ENCODE data around the gene MIS18A.
"Not testable (repeated sequence)": the region's sequence is repeated elsewhere in the genome, so short reads cannot be mapped to it uniquely, and the experiment has no call there.

Gene MIS18A

DNA sequence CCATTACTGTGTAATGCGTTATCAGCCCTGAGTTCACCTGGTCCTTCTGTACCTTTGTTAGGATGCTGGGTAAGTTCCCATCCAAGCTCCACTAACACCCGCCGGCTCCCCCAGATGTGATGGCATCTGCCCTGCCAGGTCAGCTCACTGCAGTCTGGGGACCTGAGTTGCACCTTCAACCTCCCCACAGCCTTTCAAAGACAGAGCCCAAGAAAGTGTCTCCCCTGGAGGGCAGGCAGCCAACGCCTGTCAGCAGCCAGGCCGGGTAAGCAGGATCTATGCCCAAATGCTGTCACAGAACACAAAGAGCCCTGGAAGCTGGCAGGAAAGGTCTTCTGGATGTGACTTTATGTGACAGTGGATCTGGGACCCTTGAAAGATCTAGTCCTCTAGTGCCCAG is 33.5 kb upstream of the MIS18A start:
- Histone ChIP-seq H3K4me3 (ENCODE audit: insufficient read length, low read depth) (no peak overlapping the region), H3K4me1 (ENCODE audit: insufficient read depth, insufficient read length) (peaks cover 9% of the 10 kb centered on the region), H3K9me3 (ENCODE audit: insufficient read depth, low read length) (no peaks in the 10 kb centered on the region), H3K9ac (ENCODE audit: insufficient read length, low read depth) (no peak overlapping the region), H3K36me3 (ENCODE audit: insufficient read depth, insufficient read length, low read length) (peaks cover 79% of the 10 kb centered on the region), H3K27me3 (ENCODE audit: insufficient read depth, insufficient read length) (no peaks in the 10 kb centered on the region)
- no peak for DNase-seq (ENCODE audit: low read depth, low spot score)
- TF ChIP-seq YY1 (IDR thresholded peaks at IDR 0.05; ENCODE audit: insufficient read depth, insufficient read length): no peak
- TF ChIP-seq ZNF274 (IDR thresholded peaks at IDR 0.05; ENCODE audit: low read depth, low read length): no peak
- TF ChIP-seq SUZ12 (IDR thresholded peaks at IDR 0.05; ENCODE audit: extremely low read depth, insufficient read depth, insufficient read length): no peak

DNA sequence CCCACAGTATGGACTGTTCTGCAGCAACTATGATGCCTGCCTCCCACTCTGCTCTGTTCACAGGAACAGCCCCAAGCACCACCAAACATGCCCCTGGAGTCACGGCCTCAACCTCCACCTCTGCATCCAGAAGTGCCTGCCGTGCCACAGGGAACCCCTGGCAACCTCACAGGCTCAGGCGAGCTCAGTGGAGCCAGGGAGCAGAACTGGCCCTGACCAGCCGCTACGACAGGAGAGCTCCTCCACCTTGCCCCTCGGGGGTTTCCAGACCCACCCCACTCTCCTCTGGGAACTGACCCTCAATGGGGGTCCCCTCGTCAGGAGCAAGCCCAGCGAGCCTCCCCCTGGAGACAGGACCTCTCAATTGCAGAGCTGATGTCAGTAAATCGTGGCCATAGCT is 32.8 kb upstream of the MIS18A start:
- Histone ChIP-seq H3K36me3 (ENCODE audit: insufficient read depth, insufficient read length, low read length) (peaks cover 77% of the 10 kb centered on the region), H3K9me3 (ENCODE audit: insufficient read depth, low read length) (no peaks in the 10 kb centered on the region), H3K27me3 (ENCODE audit: insufficient read depth, insufficient read length) (no peaks in the 10 kb centered on the region), H3K4me3 (ENCODE audit: insufficient read length, low read depth) (no peak overlapping the region), H3K9ac (ENCODE audit: insufficient read length, low read depth) (no peak overlapping the region), H3K4me1 (ENCODE audit: insufficient read depth, insufficient read length) (peaks cover 8% of the 10 kb centered on the region)
- DNase-seq (ENCODE audit: low read depth, low spot score): no peak
- no peak for TF ChIP-seq ZNF274 (IDR thresholded peaks at IDR 0.05; ENCODE audit: low read depth, low read length)
- no peak for TF ChIP-seq YY1 (IDR thresholded peaks at IDR 0.05; ENCODE audit: insufficient read depth, insufficient read length)
- no peak for TF ChIP-seq SUZ12 (IDR thresholded peaks at IDR 0.05; ENCODE audit: extremely low read depth, insufficient read depth, insufficient read length)

DNA sequence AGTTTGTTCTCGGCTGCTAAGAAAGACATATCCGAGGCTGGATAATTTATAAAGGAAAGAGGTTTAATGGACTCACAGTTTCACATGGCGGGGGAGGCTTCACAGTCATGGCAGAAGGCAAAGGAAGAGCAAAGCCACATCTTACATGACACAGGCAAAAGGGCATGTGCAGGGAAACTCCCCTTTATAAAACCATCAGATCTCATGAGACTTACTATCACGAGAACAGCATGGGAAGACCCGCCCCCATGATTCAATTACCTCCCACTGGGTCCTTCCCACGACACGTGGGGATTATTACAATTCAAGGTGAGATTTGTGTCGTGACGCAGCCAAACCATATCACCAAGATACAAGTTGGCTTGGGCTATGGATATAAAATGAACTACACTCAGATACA is 32.1 kb upstream of the MIS18A start:
- H3K9me3 ChIP-seq (ENCODE audit: insufficient read depth, low read length): not testable (repeated sequence)
- H3K36me3 ChIP-seq (ENCODE audit: insufficient read depth, insufficient read length, low read length): peaks cover 73% of the 10 kb centered on the region

DNA sequence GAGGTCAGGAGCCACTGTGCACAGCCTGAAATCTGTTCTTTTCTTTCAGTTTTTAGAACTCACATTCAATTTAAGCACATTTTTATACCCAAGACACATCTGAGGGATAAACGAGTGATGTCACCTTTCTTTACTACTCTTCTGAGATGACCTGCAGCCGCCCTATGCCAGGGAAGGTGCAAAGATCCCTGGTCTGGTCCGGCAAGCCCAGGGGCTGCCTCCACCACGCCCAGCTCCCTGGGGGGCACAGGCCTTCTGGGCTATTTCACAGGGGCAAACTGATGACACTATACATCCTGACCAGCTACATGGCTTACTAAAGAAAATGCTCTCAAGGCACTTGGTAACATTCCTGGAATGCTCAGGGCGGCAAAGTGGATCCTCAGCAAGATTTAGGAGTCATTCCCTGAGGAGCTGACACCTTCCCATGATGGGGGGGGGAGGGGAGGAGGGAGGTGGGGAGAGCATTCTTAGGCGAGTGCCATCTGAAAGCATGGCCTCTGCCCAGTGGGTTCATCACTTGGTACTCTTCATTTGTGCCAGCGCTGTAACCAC is 31.1 kb upstream of the MIS18A start:
- no peak for DNase-seq (ENCODE audit: low read depth, low spot score)
- Histone ChIP-seq H3K9ac (ENCODE audit: insufficient read length, low read depth) (no peak overlapping the region), H3K27me3 (ENCODE audit: insufficient read depth, insufficient read length) (no peaks in the 10 kb centered on the region), H3K9me3 (ENCODE audit: insufficient read depth, low read length) (no peaks in the 10 kb centered on the region), H3K36me3 (ENCODE audit: insufficient read depth, insufficient read length, low read length) (peaks cover 64% of the 10 kb centered on the region), H3K4me1 (ENCODE audit: insufficient read depth, insufficient read length) (peaks cover 4% of the 10 kb centered on the region), H3K4me3 (ENCODE audit: insufficient read length, low read depth) (no peak overlapping the region)
- TF ChIP-seq YY1 (IDR thresholded peaks at IDR 0.05; ENCODE audit: insufficient read depth, insufficient read length): no peak
- TF ChIP-seq ZNF274 (IDR thresholded peaks at IDR 0.05; ENCODE audit: low read depth, low read length): no peak
- no peak for TF ChIP-seq SUZ12 (IDR thresholded peaks at IDR 0.05; ENCODE audit: extremely low read depth, insufficient read depth, insufficient read length)

More for the DNA sequence above, 32.1 kb upstream of the MIS18A start:
- DNase-seq (ENCODE audit: low read depth, low spot score); H3K4me1 ChIP-seq (ENCODE audit: insufficient read depth, insufficient read length); H3K4me3 ChIP-seq (ENCODE audit: insufficient read length, low read depth); H3K9ac ChIP-seq (ENCODE audit: insufficient read length, low read depth); H3K27me3 ChIP-seq (ENCODE audit: insufficient read depth, insufficient read length): not testable (repeated sequence)

DNA sequence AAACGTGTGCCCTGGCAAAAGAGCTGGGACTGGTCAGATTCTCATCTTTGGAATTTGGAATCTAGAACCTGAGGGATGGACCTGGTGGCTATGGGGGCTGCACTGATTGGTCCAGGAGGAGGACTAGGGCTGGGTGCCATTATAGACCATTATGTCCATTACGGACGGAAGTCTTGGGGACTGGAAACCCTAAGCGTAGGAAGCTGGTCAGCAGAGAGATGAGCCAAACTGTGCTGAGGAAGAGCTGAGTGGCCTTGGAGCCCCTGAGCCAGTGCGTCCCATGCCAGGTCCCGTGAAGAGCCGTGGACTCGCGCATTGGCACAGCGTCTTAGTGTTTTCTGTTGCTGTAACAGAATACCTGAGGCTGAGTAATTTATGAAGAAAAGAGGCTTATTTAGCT is 29.8 kb upstream of the MIS18A start:
- TF ChIP-seq SUZ12 (IDR thresholded peaks at IDR 0.05; ENCODE audit: extremely low read depth, insufficient read depth, insufficient read length) (no peak), YY1 (IDR thresholded peaks at IDR 0.05; ENCODE audit: insufficient read depth, insufficient read length) (no peak), ZNF274 (IDR thresholded peaks at IDR 0.05; ENCODE audit: low read depth, low read length) (no peak)
- Histone ChIP-seq H3K36me3 (ENCODE audit: insufficient read depth, insufficient read length, low read length) (peaks cover 52% of the 10 kb centered on the region), H3K9me3 (ENCODE audit: insufficient read depth, low read length) (no peaks in the 10 kb centered on the region), H3K4me1 (ENCODE audit: insufficient read depth, insufficient read length) (peaks cover 4% of the 10 kb centered on the region), H3K27me3 (ENCODE audit: insufficient read depth, insufficient read length) (no peaks in the 10 kb centered on the region), H3K9ac (ENCODE audit: insufficient read length, low read depth) (no peak overlapping the region), H3K4me3 (ENCODE audit: insufficient read length, low read depth) (no peak overlapping the region)
- no peak for DNase-seq (ENCODE audit: low read depth, low spot score)

DNA sequence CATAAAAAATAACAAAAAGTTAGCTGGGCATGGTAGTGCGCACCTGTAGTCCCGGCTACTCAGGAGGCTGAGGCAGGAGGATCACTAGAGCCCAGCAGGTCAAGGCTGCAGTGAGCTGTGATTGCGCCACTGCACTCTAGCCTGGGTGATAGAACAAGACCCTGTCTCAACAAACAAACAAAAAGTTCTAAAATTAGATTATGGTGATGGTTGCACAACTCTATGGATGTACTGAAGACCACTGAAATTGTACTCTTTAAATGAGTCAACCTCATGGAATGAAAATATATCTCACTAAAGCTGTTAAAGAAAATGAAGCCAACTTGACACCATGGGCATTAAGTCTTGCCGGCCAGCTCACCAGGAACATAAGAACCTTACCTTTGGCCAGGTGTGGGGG is 28.9 kb upstream of the MIS18A start:
- H3K36me3 ChIP-seq (ENCODE audit: insufficient read depth, insufficient read length, low read length): peaks cover 45% of the 10 kb centered on the region
- H3K4me1 ChIP-seq (ENCODE audit: insufficient read depth, insufficient read length): peaks cover 4% of the 10 kb centered on the region
- H3K4me3 ChIP-seq (ENCODE audit: insufficient read length, low read depth): no peak overlapping the region
- H3K9me3 ChIP-seq (ENCODE audit: insufficient read depth, low read length): no peaks in the 10 kb centered on the region
- TF ChIP-seq ZNF274 (IDR thresholded peaks at IDR 0.05; ENCODE audit: low read depth, low read length): no peak
- TF ChIP-seq SUZ12 (IDR thresholded peaks at IDR 0.05; ENCODE audit: extremely low read depth, insufficient read depth, insufficient read length): no peak
- no peak for TF ChIP-seq YY1 (IDR thresholded peaks at IDR 0.05; ENCODE audit: insufficient read depth, insufficient read length)
- H3K27me3 ChIP-seq (ENCODE audit: insufficient read depth, insufficient read length): no peaks in the 10 kb centered on the region
- DNase-seq (ENCODE audit: low read depth, low spot score): no peak
- H3K9ac ChIP-seq (ENCODE audit: insufficient read length, low read depth): no peak overlapping the region

DNA sequence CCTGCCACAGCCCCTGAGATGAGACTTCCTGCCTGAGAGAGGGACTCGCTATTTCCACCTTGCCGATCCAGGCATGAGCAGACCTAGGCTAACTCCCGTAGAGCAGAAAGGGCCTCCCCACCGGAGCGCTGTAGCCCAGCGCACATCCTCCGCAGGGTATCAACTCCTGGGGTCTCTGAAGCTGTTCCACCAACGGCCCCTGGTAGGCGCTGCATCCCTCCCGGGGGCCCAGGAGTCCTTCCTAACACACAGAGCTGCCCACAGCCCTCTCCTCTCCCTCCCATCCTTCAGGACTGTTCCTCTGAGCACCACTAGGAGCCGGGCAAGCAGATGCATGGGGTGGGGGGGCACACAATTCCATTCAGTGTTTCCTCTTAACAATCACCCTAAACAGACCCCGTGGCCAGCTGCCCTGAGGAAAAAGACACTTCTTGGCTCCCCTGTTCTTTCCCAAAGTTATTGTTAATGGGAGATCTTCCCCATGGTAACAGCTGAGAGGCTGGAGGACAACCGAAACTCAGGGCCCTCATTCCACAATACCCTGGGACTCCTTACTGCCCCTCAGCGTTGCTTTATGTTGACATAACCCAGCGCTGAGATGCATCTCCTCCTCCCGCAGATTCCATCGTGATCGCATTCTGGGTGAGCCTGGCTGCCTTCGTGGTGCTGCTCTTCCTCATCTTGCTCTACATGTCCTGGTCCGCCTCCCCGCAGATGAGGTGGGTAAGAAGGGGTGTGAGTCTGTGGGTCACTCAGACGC is 27.4 kb upstream of the MIS18A start:
- Histone ChIP-seq H3K9me3 (ENCODE audit: insufficient read depth, low read length) (no peaks in the 10 kb centered on the region), H3K9ac (ENCODE audit: insufficient read length, low read depth) (no peak overlapping the region), H3K4me3 (ENCODE audit: insufficient read length, low read depth) (no peak overlapping the region), H3K36me3 (ENCODE audit: insufficient read depth, insufficient read length, low read length) (peaks cover 39% of the 10 kb centered on the region), H3K4me1 (ENCODE audit: insufficient read depth, insufficient read length) (peaks cover 4% of the 10 kb centered on the region), H3K27me3 (ENCODE audit: insufficient read depth, insufficient read length) (no peaks in the 10 kb centered on the region)
- TF ChIP-seq ZNF274 (IDR thresholded peaks at IDR 0.05; ENCODE audit: low read depth, low read length): no peak
- TF ChIP-seq YY1 (IDR thresholded peaks at IDR 0.05; ENCODE audit: insufficient read depth, insufficient read length): no peak
- TF ChIP-seq SUZ12 (IDR thresholded peaks at IDR 0.05; ENCODE audit: extremely low read depth, insufficient read depth, insufficient read length): no peak
- peak; percentile 66 for DNase-seq (ENCODE audit: low read depth, low spot score)

Data from NT2/D1 (cell line).